Testis (tissue), 3 donors: ENCODE results near the gene CHKA. TPM values are rescaled to one million over a fixed set of nuclear protein-coding genes. Genes with fewer than 3 reads are reported as not detected.
A peak's percentile ranks its signal among the peaks of the same experiment; 100 is the strongest.

ENCODE experiments used
- DNase-seq: peaks from one replicate; pipeline ENCODE4 v3.0.0-alpha.2; 2019
- H3K27ac ChIP-seq, 2 donors: fragments of 200-600 bp; sonication (generic); one replicate each; pipeline ENCODE4 v1.5.1; 2019
- H3K27me3 ChIP-seq: fragments of 200-600 bp; sonication (generic); one replicate; pipeline ENCODE4 v1.5.1; 2019
- H3K36me3 ChIP-seq: fragments of 200-600 bp; sonication (generic); one replicate; pipeline ENCODE4 v1.5.1; 2017; ENCODE audit warnings: low read depth; ENCODE audit errors: missing control alignments
- H3K4me1 ChIP-seq: fragments of 200-600 bp; sonication (generic); one replicate; pipeline ENCODE4 v1.5.1; 2019
- H3K4me3 ChIP-seq, 2 donors: fragments of 200-600 bp; sonication (generic); one replicate each; pipeline ENCODE4 v1.5.1; 2017 to 2019
- H3K9me3 ChIP-seq: fragments of 200-600 bp; sonication (generic); one replicate; pipeline ENCODE4 v1.5.1; 2017
- CTCF ChIP-seq, 3 experiments: fragments of 450-650 bp in 2 of 3; fragments of 200-600 bp in 1 of 3; sonication (generic) in 1 of 3; IDR thresholded peaks; one replicate each; pipeline ENCODE4 v1.5.1; 2016 to 2019; ENCODE audit warnings: antibody characterized with exemption in 3 of 3, mild to moderate bottlenecking in 2 of 3, moderate library complexity in 1 of 3
- POLR2A ChIP-seq: fragments of 450-650 bp; IDR thresholded peaks from one replicate; pipeline ENCODE4 v1.6.1; 2017; ENCODE audit warnings: antibody characterized with exemption, mild to moderate bottlenecking, moderate library complexity
- WGBS, 2 donors: methylation state at CpG; one replicate each; pipeline ENCODE4 v1.1.5; 2018; 5-methylcytosine and 5-hydroxymethylcytosine counted together
- intact Hi-C: fragments of 100-400 bp; cut with DNase I; formaldehyde crosslinking; loops from one replicate; pipeline ENCODE4 v1.15.1; 2023; ENCODE audit warnings: low total_unique reads
- polyA plus RNA-seq: library from polyadenylated mRNA; stranded (reverse); fragments of 350-450 nt; fragmentation: Illumina TruSeq; extraction: RNeasy Lipid Tissue Mini Kit (QIAGEN cat#74804); gene quantifications from one replicate; pipeline ENCODE4 v1.2.3, GENCODE V29; 2014; ENCODE audit warnings: low read depth, low replicate concordance; ENCODE audit not compliant: insufficient read depth
- total RNA-seq, 2 donors: library from RNA; depleted of rRNA; stranded (reverse); fragments of >200 nt; gene quantifications; one replicate each; pipeline ENCODE4 v1.2.3, GENCODE V29; 2016

The CHKA gene
- total and polyA plus RNA-seq, 3 donors from 2014 or later, result 145 to 200 (median 180) TPM

DNA sequence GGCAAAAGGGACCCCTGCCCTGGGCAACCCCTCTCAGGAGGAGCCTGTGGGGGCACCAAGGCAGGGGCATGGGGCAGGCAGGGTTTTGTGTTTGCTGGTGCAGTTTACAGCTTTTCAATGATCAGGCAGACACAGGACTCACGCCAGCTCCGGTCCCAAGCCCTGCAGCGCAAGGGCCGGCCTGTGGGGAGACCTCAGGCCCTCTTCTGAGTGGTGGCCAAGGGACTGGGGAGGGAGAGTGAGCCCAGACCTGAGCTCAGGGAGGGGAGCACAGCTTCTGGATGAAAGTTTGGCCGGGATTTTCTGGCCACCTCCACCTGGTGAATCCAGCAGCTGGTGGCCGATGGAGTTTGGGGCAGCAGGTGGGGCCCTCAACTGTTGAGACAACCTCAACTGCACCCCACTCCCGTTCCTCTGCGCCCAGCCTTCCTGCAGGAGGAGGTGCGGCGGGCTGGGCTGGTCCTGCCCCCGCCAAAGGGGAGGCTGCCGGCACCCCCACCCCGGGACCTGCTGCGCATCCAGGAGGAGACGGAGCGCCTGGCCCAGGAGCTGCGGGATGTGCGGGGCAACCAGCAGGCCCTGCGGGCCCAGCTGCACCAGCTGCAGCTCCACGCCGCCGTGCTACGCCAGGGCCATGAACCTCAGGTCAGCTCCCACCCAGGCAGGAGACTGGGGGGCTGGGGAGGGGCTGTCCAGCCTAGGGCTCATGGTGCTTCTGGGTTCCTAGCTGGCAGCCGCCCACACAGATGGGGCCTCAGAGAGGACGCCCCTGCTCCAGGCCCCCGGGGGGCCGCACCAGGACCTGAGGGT, 78.8 kb downstream of the CHKA start:
- DNase-seq, result no peak
- WGBS, 2 donors, result 87% methylated on average over 27 of the region's 27 CpGs; no CpG with 5 or more reads in 1 of the 2 donors
- Histone ChIP-seq H3K9me3 (no peaks in the 10 kb centered on the region), H3K27ac (no peak overlapping the region), H3K36me3 (no peaks in the 10 kb centered on the region), H3K4me1 (peaks cover 19% of the 10 kb centered on the region), H3K27me3 (no peaks in the 10 kb centered on the region), H3K4me3 (no peak overlapping the region)
- TF ChIP-seq POLR2A (no peak), CTCF (IDR thresholded peaks at IDR 0.05) (no peak)
- intact Hi-C loops, result no loop called here

DNA sequence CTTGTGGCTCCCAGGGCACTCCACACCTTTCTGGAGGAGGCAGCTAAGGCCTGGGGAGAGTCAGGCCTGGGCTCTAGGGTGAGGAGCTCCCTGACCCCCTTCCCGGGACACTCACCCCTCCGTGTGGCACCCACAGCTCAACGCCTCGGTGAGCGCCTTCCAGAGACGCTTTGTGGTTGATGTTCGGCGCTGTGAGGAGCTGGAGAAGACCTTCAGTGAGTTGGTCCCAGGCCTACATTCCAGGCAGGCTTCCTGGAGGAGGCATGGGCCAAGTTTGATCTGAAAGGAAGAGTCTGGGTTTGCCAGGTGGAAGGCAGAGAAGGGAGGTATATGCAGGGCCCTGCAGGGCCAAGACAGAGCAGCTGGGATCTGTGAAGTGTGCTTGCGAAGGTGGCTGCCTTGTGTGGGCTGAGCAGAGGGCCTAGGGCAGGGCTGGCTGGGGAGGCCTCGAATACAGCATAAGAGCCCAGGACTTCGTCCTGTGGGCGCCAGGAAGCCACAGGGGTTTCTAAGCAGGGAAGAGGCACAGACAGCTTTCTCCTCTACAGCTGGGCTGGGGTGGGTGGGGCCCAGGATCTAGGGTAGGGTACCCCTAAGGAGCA, 79.5 kb downstream of the CHKA start:
- WGBS, 2 donors, result 84 to 89% methylated on average over 8 to 12 of the region's 12 CpGs
- Histone ChIP-seq H3K9me3 (no peaks in the 10 kb centered on the region), H3K27me3 (no peaks in the 10 kb centered on the region), H3K4me3 (no peak overlapping the region), H3K36me3 (no peaks in the 10 kb centered on the region), H3K4me1 (peaks cover 23% of the 10 kb centered on the region), H3K27ac (no peak overlapping the region)
- TF ChIP-seq POLR2A (no peak), CTCF (IDR thresholded peaks at IDR 0.05) (no peak)
- intact Hi-C loops, result no loop called here
- DNase-seq, result no peak

DNA sequence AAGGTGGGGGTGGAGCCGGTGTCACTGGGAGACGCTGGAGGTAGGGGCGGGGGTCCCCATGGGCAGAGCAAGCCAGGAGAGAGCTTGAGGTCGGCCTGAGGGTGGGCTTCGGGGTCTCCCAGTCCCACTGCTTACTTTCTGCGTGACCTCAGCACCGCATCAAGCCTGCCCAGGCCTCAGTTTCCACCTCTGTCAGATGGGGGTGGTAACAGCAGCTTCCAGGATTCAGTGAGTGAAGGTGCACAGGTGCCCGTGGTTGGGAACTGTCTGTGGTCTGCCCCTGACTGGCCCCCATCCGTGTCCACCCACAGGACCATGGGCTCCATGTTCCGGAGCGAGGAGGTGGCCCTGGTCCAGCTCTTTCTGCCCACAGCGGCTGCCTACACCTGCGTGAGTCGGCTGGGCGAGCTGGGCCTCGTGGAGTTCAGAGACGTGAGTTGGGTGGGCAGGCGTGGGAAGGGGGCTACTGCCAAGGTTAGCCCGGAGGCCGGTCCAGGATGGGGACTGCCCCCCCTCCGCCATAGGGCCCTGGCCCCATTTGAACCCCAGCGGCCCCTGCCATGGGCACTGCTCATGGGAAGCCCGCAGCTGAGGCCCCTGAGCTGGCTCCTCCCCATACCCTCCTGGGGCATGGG, 80.1 kb downstream of the CHKA start:
- no peak for TF ChIP-seq POLR2A
- TF ChIP-seq CTCF (IDR thresholded peaks at IDR 0.05), result no peak
- WGBS, 2 donors, result 87% methylated on average over 10 to 22 of the region's 23 CpGs
- H3K36me3 ChIP-seq, result no peaks in the 10 kb centered on the region
- no peak for DNase-seq
- H3K27me3 ChIP-seq, result no peaks in the 10 kb centered on the region
- intact Hi-C loops, result no loop called here
- H3K4me3 ChIP-seq, result peak overlapping the region in 1 of 2 donors; percentile 24
- peaks cover 24% of the 10 kb centered on the region for H3K4me1 ChIP-seq
- no peaks in the 10 kb centered on the region for H3K9me3 ChIP-seq
- H3K27ac ChIP-seq, result peak overlapping the region; percentile 76 to 87

GRCh38 chr11:68040101-68040956, 80.9 kb downstream of the CHKA start:
- Histone ChIP-seq H3K4me1 (peaks cover 24% of the 10 kb centered on the region), H3K4me3 (peak overlapping the region; percentile 31 to 67), H3K27ac (peak overlapping the region; percentile 76 to 87), H3K36me3 (no peaks in the 10 kb centered on the region), H3K27me3 (no peaks in the 10 kb centered on the region), H3K9me3 (no peaks in the 10 kb centered on the region)
- intact Hi-C loops, result no loop called here
- 25 to 52% methylated on average over 12 to 20 of the region's 22 CpGs for WGBS, 2 donors
- TF ChIP-seq POLR2A (no peak), CTCF (IDR thresholded peaks at IDR 0.05) (no peak)
- DNase-seq, result peak; percentile 45
